A549 (cell line): ENCODE measurements around the gene RUNX3. TPM values are rescaled to one million over a fixed set of nuclear protein-coding genes. Genes with fewer than 3 reads are reported as not detected.
A peak's percentile ranks its signal among the peaks of the same experiment; 100 is the strongest.

Source experiments
- ATAC-seq, 2 experiments: fragments of 200-7000 bp in 1 of 2; fragments of >200 bp in 1 of 2; cut with Nextera tagmentation in 1 of 2; cut with Tn5 transposase in 1 of 2; 3 replicates each; pipeline versions ENCODE4 v1.8.0 to v1.9.1; 2018 to 2020; ENCODE audit warnings: mild to moderate bottlenecking in 1 of 2, moderate library complexity in 1 of 2
- CTCF ChIA-PET: fragments of 300-600 bp; sonication (Branson Sonifier 250); formaldehyde crosslinking; extraction: SDS; loops from one replicate; lab custom pipeline; 2021; ENCODE audit warnings: antibody characterized with exemption, inconsistent platforms; lab: Yijun Ruan, JAX
- POLR2A ChIA-PET: fragments of 350-600 bp; formaldehyde crosslinking; extraction: SDS; loops from one replicate; lab custom pipeline; 2021; ENCODE audit warnings: antibody characterized with exemption, inconsistent platforms; lab: Yijun Ruan, JAX
- DNase-seq, 2 experiments: peaks; one replicate each; pipeline versions ENCODE4 v3.0.0 to v3.0.0-alpha.2; 2011 to 2016; ENCODE audit warnings: low read depth in 1 of 2, low spot score in 1 of 2
- FAIRE-seq: peaks from 2 replicates; lab custom pipeline; 2011; peaks lifted over from hg19 to GRCh38; lab: Jason Lieb, UNC
- H3K27ac ChIP-seq, 2 experiments: fragments of >200 bp; sonication (Bioruptor Twin); formaldehyde crosslinking; 3 replicates each; pipeline ENCODE4 v1.5.1; 2016 to 2017
- H3K4me1 ChIP-seq: fragments of >200 bp; sonication (Bioruptor Twin); formaldehyde crosslinking; 3 replicates; pipeline ENCODE4 v1.6.1; 2016
- H3K4me2 ChIP-seq: fragments of >200 bp; sonication (Bioruptor Twin); formaldehyde crosslinking; 3 replicates; pipeline ENCODE4 v1.6.1; 2016
- H3K4me3 ChIP-seq: fragments of >200 bp; sonication (Bioruptor Twin); formaldehyde crosslinking; 3 replicates; pipeline ENCODE4 v1.5.1; 2016
- H3K9me3 ChIP-seq: fragments of >200 bp; sonication (Bioruptor Twin); formaldehyde crosslinking; 3 replicates; pipeline ENCODE4 v1.6.1; 2016
- BHLHE40 ChIP-seq: IDR thresholded peaks from 2 replicates; pipeline ENCODE4 v1.6.1; 2012; ENCODE audit warnings: low read depth, low read length, inconsistent platforms
- CEBPB ChIP-seq, 2 experiments: fragments of >200 bp in 1 of 2; sonication (Bioruptor Twin) in 1 of 2; formaldehyde crosslinking in 1 of 2; IDR thresholded peaks; 2 replicates each; pipeline ENCODE4 v1.6.1; 2012 to 2016
- CHD2 ChIP-seq: fragments of 150-350 bp; IDR thresholded peaks from 2 replicates; pipeline ENCODE4 v1.6.1; 2014; ENCODE audit warnings: low read length; ENCODE audit not compliant: partially characterized antibody
- EHF ChIP-seq: fragments of 250-450 bp; sonication (Bioruptor Pico); IDR thresholded peaks from 2 replicates; pipeline ENCODE4 v1.5.0; 2020; ENCODE audit warnings: mild to moderate bottlenecking
- EP300 ChIP-seq, 2 experiments: fragments of >200 bp; sonication (Bioruptor Twin); formaldehyde crosslinking; IDR thresholded peaks; 2 replicates in 1 of 2; 3 replicates in 1 of 2; pipeline ENCODE4 v1.6.1; 2016 to 2017
- FOSB ChIP-seq: fragments of 250-450 bp; sonication (Bioruptor Pico); IDR thresholded peaks from 2 replicates; pipeline ENCODE4 v1.5.0; 2020; ENCODE audit warnings: mild to moderate bottlenecking, moderate library complexity
- GATA3 ChIP-seq: IDR thresholded peaks from 2 replicates; pipeline ENCODE4 v1.6.1; 2012; ENCODE audit warnings: borderline replicate concordance
- HDAC2 ChIP-seq: fragments of 200-600 bp; sonication (generic); IDR thresholded peaks from 2 replicates; pipeline ENCODE4 v1.6.1; 2016
- HES2 ChIP-seq: fragments of >200 bp; sonication (Bioruptor Twin); formaldehyde crosslinking; IDR thresholded peaks from 2 replicates; pipeline ENCODE4 v1.6.1; 2016
- HOXB13 ChIP-seq: fragments of 250-450 bp; sonication (Bioruptor Pico); IDR thresholded peaks from 2 replicates; pipeline ENCODE4 v1.5.0; 2020; ENCODE audit warnings: low read depth, mild to moderate bottlenecking, moderate library complexity
- JUN ChIP-seq, 2 experiments: fragments of >200 bp; sonication (Bioruptor Twin); formaldehyde crosslinking; IDR thresholded peaks; 2 replicates in 1 of 2; 3 replicates in 1 of 2; pipeline ENCODE4 v1.6.1; 2016 to 2017
- KDM1A ChIP-seq: fragments of 200-600 bp; sonication (generic); IDR thresholded peaks from 2 replicates; pipeline ENCODE4 v1.6.1; 2016; ENCODE audit warnings: low read depth, mild to moderate bottlenecking
- MAFK ChIP-seq: fragments of 450-650 bp; IDR thresholded peaks from 2 replicates; pipeline ENCODE4 v1.6.1; 2014; ENCODE audit not compliant: partially characterized antibody
- MAX ChIP-seq: IDR thresholded peaks from 2 replicates; pipeline ENCODE4 v1.6.1; 2012
- MAZ ChIP-seq: fragments of 150-350 bp; IDR thresholded peaks from 2 replicates; pipeline ENCODE4 v1.6.1; 2014; ENCODE audit warnings: antibody characterized with exemption, low read depth, low read length, borderline replicate concordance
- POLR2AphosphoS2 ChIP-seq: conservative IDR thresholded peaks from 2 replicates; pipeline ENCODE4 v1.6.1; 2012; ENCODE audit warnings: low read length, improper control_type of control experiment, inconsistent platforms
- RAD21 ChIP-seq, 2 experiments: fragments of >200 bp in 1 of 2; sonication (Bioruptor Twin) in 1 of 2; formaldehyde crosslinking in 1 of 2; IDR thresholded peaks in 1 of 2; conservative IDR thresholded peaks in 1 of 2; 2 replicates in 1 of 2; 3 replicates in 1 of 2; pipeline ENCODE4 v1.6.1; 2012 to 2018; ENCODE audit warnings: inconsistent platforms in 1 of 2
- RNF2 ChIP-seq: fragments of 200-600 bp; sonication (generic); IDR thresholded peaks from 2 replicates; pipeline ENCODE4 v1.6.1; 2016; ENCODE audit warnings: low read depth, mild to moderate bottlenecking, antibody characterized with exemption, moderate library complexity, borderline replicate concordance
- SMC3 ChIP-seq: fragments of >200 bp; sonication (Bioruptor Twin); formaldehyde crosslinking; IDR thresholded peaks from 3 replicates; pipeline ENCODE4 v1.6.1; 2018; ENCODE audit warnings: inconsistent platforms
- ZNF302 ChIP-seq: fragments of 250-450 bp; sonication (Bioruptor Pico); IDR thresholded peaks from 2 replicates; pipeline ENCODE4 v1.9.0; 2021; ENCODE audit warnings: inconsistent platforms, mild to moderate bottlenecking, moderate library complexity
- ZSCAN20 ChIP-seq: fragments of 250-450 bp; sonication (Bioruptor Pico); IDR thresholded peaks from 2 replicates; pipeline ENCODE4 v1.8.0; 2022; ENCODE audit warnings: mild to moderate bottlenecking, moderate library complexity
- WGBS: methylation state at CpG from one replicate; pipeline ENCODE4 v1.1.6; 2017; ENCODE audit errors: missing lambda C conversion rate; 5-methylcytosine and 5-hydroxymethylcytosine counted together
- polyA plus RNA-seq, 4 experiments: library from polyadenylated mRNA; depleted of rRNA in 3 of 4; stranded (reverse); fragments of >200 nt; fragmentation: RNase III in 1 of 4; extraction: RNeasy Plus Mini Kit Qiagen cat#74134 plus additional on column Dnase treatment in 1 of 4; gene quantifications; 2 replicates in 3 of 4; 3 replicates in 1 of 4; pipeline ENCODE4 v1.2.3, GENCODE V29; 2011 to 2017
- TF ChIP-seq, protein P1 (sequence below): fragments of 200-600 bp; sonication (generic); IDR thresholded peaks from 2 replicates; pipeline ENCODE4 v1.6.1; 2016; ENCODE audit warnings: antibody characterized with exemption, mild to moderate bottlenecking, moderate library complexity
- TF ChIP-seq, protein P2 (sequence below): fragments of 250-450 bp; sonication (Bioruptor Pico); IDR thresholded peaks from 2 replicates; pipeline ENCODE4 v1.5.0; 2021; ENCODE audit warnings: mild to moderate bottlenecking, moderate library complexity, borderline replicate concordance

Gene RUNX3
- polyA plus RNA-seq, 2 of the 4 experiments (the other 2 are of a cell fraction), result 1.4 to 4.0 TPM

GRCh38 chr1:24972221-24972914, 42.3 kb upstream of the RUNX3 start:
- H3K27ac ChIP-seq, result peak overlapping the region in 1 of 2 experiments; percentile 59; a peak in 3 of 6 replicates

DNA sequence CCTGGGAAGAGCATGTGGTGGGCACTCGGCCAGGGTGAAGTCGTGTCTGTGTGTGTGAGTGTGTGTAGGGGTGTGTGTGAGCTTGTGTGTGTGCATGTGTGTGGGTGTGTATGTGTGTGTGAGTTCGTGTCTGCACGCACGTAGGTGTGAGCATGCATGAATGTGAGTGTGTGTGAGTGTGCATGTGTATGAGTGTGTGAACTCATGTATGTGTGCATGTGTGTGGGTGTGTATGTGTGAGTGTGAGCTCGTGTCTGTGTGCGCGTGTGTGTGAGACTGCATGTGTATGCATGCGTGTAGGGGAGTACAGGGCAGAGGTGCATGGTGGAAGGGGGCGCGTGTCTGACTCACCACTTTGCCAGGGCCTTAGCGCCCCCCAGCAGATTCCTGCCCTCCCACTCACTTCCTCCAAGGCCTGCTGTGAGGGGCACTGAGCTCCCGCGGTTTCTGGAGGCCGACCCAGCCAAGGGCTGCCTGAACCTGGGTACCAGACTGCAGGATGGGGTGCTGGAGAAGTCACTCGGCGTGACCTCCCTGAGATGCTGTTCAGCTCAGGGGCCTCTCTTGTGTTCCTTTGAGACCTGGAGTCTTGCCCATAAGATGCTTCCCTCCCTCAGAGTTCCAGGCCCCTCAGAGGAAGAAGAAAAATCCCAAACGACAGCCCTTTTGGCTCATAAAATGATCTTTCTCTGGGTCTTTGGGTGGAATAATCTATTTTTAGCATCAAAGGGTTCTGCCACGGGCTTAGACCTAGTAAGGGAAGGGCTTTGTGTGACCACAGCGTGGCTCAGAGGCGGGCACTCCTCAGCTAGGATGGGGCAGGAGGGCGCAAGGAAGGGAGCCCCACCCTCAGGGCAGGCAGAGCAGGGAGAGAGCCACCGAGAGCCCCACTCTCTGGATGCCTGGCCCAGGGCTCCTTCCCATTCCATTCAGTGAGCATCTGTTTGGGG, 41.1 kb upstream of the RUNX3 start:
- ChIA-PET POLR2A (no interaction called here), CTCF (interaction anchor here (1.2 to 3.1 kb wide), 5 partner anchors 28 to 131 kb away, joined by 3 to 9 read pairs (median 3); no protein-coding TSS in a partner anchor)
- TF ChIP-seq CEBPB (IDR thresholded peaks at IDR 0.05) (no peak), ZNF302 (no peak), KDM1A (no peak), HOXB13 (CRISPR knock-in tag) (no peak), MAZ (no peak), RAD21 (conservative IDR thresholded peaks at IDR 0.05 in 1 of 2, IDR thresholded peaks at IDR 0.05 in 1 of 2) (no peak), CHD2 (no peak), MAFK (no peak), ZSCAN20 (no peak)
- TF ChIP-seq, protein P1, sequence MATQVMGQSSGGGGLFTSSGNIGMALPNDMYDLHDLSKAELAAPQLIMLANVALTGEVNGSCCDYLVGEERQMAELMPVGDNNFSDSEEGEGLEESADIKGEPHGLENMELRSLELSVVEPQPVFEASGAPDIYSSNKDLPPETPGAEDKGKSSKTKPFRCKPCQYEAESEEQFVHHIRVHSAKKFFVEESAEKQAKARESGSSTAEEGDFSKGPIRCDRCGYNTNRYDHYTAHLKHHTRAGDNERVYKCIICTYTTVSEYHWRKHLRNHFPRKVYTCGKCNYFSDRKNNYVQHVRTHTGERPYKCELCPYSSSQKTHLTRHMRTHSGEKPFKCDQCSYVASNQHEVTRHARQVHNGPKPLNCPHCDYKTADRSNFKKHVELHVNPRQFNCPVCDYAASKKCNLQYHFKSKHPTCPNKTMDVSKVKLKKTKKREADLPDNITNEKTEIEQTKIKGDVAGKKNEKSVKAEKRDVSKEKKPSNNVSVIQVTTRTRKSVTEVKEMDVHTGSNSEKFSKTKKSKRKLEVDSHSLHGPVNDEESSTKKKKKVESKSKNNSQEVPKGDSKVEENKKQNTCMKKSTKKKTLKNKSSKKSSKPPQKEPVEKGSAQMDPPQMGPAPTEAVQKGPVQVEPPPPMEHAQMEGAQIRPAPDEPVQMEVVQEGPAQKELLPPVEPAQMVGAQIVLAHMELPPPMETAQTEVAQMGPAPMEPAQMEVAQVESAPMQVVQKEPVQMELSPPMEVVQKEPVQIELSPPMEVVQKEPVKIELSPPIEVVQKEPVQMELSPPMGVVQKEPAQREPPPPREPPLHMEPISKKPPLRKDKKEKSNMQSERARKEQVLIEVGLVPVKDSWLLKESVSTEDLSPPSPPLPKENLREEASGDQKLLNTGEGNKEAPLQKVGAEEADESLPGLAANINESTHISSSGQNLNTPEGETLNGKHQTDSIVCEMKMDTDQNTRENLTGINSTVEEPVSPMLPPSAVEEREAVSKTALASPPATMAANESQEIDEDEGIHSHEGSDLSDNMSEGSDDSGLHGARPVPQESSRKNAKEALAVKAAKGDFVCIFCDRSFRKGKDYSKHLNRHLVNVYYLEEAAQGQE, result no peak
- WGBS, result 82% methylated on average over 22 of the region's 23 CpGs
- no peak for DNase-seq
- H3K4me2 ChIP-seq, result no peak overlapping the region
- no peak overlapping the region for H3K4me3 ChIP-seq
- H3K4me1 ChIP-seq, result peaks cover 9% of the 10 kb centered on the region; the same call in 2 of the 3 replicates
- peaks cover 11% of the 10 kb centered on the region for H3K9me3 ChIP-seq
- no peak for FAIRE-seq
- ATAC-seq, result no peak
- H3K27ac ChIP-seq, result peak overlapping the region in 1 of 2 experiments; percentile 59; a peak in 2 of 6 replicates

More at GRCh38 chr1:24972221-24972914, 42.3 kb upstream of the RUNX3 start:
- ChIA-PET POLR2A (no interaction called here), CTCF (interaction anchor here (1.2 to 1.4 kb wide), 3 partner anchors 57 to 129 kb away, joined by 3 read pairs; no protein-coding TSS in a partner anchor)
- WGBS, result 71% methylated on average over 8 of the region's 8 CpGs
- ATAC-seq, result no peak
- Histone ChIP-seq H3K4me3 (no peak overlapping the region), H3K4me2 (no peak overlapping the region), H3K9me3 (peaks cover 22% of the 10 kb centered on the region), H3K4me1 (no peaks in the 10 kb centered on the region)
- peak; percentile 52 for TF ChIP-seq MAFK
- TF ChIP-seq MAX, result no peak
- DNase-seq, result no peak
- no peak for FAIRE-seq

GRCh38 chr1:24970399-24970753, 40.3 kb upstream of the RUNX3 start:
- Histone ChIP-seq H3K9me3 (peaks cover 6% of the 10 kb centered on the region), H3K4me3 (no peak overlapping the region), H3K4me1 (peaks cover 10% of the 10 kb centered on the region; the same call in 2 of the 3 replicates), H3K27ac (no peak overlapping the region), H3K4me2 (no peak overlapping the region)
- WGBS, result 94% methylated on average over 4 of the region's 13 CpGs
- ATAC-seq (peak in 1 of 2 experiments; percentile 35; a peak in 2 of 6 replicates), DNase-seq (no peak), FAIRE-seq (no peak)
- ChIA-PET POLR2A (no interaction called here), CTCF (interaction anchor here (1.3 to 3.1 kb wide), 2 partner anchors 29 to 38 kb away, joined by 3 to 9 read pairs; no protein-coding TSS in a partner anchor)
- TF ChIP-seq POLR2AphosphoS2 (no peak), EP300 (IDR thresholded peaks at IDR 0.05) (no peak), EHF (CRISPR knock-in tag) (no peak), FOSB (CRISPR knock-in tag) (no peak), MAZ (no peak), JUN (IDR thresholded peaks at IDR 0.05) (no peak), HES2 (no peak), KDM1A (no peak), SMC3 (no peak), BHLHE40 (no peak), GATA3 (no peak), RNF2 (no peak), HDAC2 (no peak)
- TF ChIP-seq, protein P2, sequence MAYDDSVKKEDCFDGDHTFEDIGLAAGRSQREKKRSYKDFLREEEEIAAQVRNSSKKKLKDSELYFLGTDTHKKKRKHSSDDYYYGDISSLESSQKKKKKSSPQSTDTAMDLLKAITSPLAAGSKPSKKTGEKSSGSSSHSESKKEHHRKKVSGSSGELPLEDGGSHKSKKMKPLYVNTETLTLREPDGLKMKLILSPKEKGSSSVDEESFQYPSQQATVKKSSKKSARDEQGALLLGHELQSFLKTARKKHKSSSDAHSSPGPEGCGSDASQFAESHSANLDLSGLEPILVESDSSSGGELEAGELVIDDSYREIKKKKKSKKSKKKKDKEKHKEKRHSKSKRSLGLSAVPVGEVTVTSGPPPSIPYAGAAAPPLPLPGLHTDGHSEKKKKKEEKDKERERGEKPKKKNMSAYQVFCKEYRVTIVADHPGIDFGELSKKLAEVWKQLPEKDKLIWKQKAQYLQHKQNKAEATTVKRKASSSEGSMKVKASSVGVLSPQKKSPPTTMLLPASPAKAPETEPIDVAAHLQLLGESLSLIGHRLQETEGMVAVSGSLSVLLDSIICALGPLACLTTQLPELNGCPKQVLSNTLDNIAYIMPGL (CRISPR knock-in tag), result no peak
